Muscle of back (tissue), 11 donors: ENCODE results near the gene EPS15. TPM values are rescaled to one million over a fixed set of nuclear protein-coding genes. Genes with fewer than 3 reads are reported as not detected.
"Not testable (repeated sequence)": the region's sequence is repeated elsewhere in the genome, so short reads cannot be mapped to it uniquely, and the experiment has no call there.

Experiments used
- DNase-seq, 3 donors: peaks; one replicate each; pipeline versions ENCODE4 v3.0.0 to v3.0.0-alpha.2; 2013
- polyA plus RNA-seq, 10 donors: library from polyadenylated mRNA; unstranded; fragments of 120-200 nt; gene quantifications; one replicate each; pipeline ENCODE4 v1.2.1, GENCODE V29; 2013; ENCODE audit not compliant: insufficient read length in 10 of 10

The EPS15 gene
- polyA plus RNA-seq, 10 donors = 29.0 to 41.7 (median 34.6) TPM

- DNase-seq = no peak
Observed at GRCh38 chr1:51515982-51516648, 3.0 kb downstream of the EPS15 start.

- no peak for DNase-seq
Observed at GRCh38 chr1:51515312-51515960, 3.6 kb downstream of the EPS15 start.

- DNase-seq = no peak
Observed at GRCh38 chr1:51514733-51515132, 4.3 kb downstream of the EPS15 start.

- no peak for DNase-seq
Observed at GRCh38 chr1:51512606-51513005, 6.5 kb downstream of the EPS15 start.

- DNase-seq = no peak
Observed at GRCh38 chr1:51512120-51512519, 6.9 kb downstream of the EPS15 start.

- DNase-seq = no peak
Observed at GRCh38 chr1:51509773-51510172, 9.3 kb downstream of the EPS15 start.

- DNase-seq = peak; percentile 68 to 89 (median 77)
Observed at GRCh38 chr1:51506537-51506936, 12.5 kb downstream of the EPS15 start.

- DNase-seq = no peak
Observed at GRCh38 chr1:51504806-51505525, 14.1 kb downstream of the EPS15 start.

GRCh38 chr1:51501218-51501630, 17.8 kb downstream of the EPS15 start:
- DNase-seq = not testable (repeated sequence)

GRCh38 chr1:51499694-51500093, 19.4 kb downstream of the EPS15 start:
- no peak for DNase-seq

GRCh38 chr1:51498924-51499323, 20.1 kb downstream of the EPS15 start:
- DNase-seq = no peak

- DNase-seq = no peak
Observed at GRCh38 chr1:51497340-51497739, 21.7 kb downstream of the EPS15 start.

GRCh38 chr1:51494138-51494830, 24.8 kb downstream of the EPS15 start:
- DNase-seq = no peak

GRCh38 chr1:51491166-51491981, 27.7 kb downstream of the EPS15 start:
- no peak for DNase-seq

- no peak for DNase-seq
Observed at GRCh38 chr1:51489472-51489871, 29.6 kb downstream of the EPS15 start.

GRCh38 chr1:51488372-51489050, 30.6 kb downstream of the EPS15 start:
- DNase-seq = no peak

- DNase-seq = no peak
Observed at GRCh38 chr1:51487628-51488027, 31.4 kb downstream of the EPS15 start.

GRCh38 chr1:51484591-51484990, 34.5 kb downstream of the EPS15 start:
- no peak for DNase-seq

- no peak for DNase-seq
Observed at GRCh38 chr1:51482881-51483280, 36.2 kb downstream of the EPS15 start.

GRCh38 chr1:51474832-51475620, 44.0 kb downstream of the EPS15 start:
- DNase-seq = not testable (repeated sequence)
